Liver (tissue), 3 donors: ENCODE measurements around the gene GPRC5D.

Experiments
- CTCF ChIP-seq: fragments of 150-350 bp; IDR thresholded peaks from 2 replicates; pipeline ENCODE4 v1.5.1; 2017; ENCODE audit warnings: improper control_type of control experiment, low read depth, low read length; ENCODE audit not compliant: missing input control
- GABPA ChIP-seq, 2 donors: IDR thresholded peaks in 1 of 2; conservative IDR thresholded peaks in 1 of 2; 2 replicates each; pipeline ENCODE4 v1.6.1; 2016; ENCODE audit warnings: antibody characterized with exemption in 2 of 2, mild to moderate bottlenecking in 1 of 2, moderate library complexity in 1 of 2
- JUND ChIP-seq, 2 donors: IDR thresholded peaks; 2 replicates each; pipeline ENCODE4 v1.6.1; 2016; ENCODE audit warnings: antibody characterized with exemption in 2 of 2
- MAX ChIP-seq: IDR thresholded peaks from 2 replicates; pipeline ENCODE4 v1.6.1; 2016; ENCODE audit warnings: antibody characterized with exemption
- RAD21 ChIP-seq, 2 donors: IDR thresholded peaks; 2 replicates each; pipeline ENCODE4 v1.6.1; 2016; ENCODE audit warnings: antibody characterized with exemption in 2 of 2, mild to moderate bottlenecking in 2 of 2
- donor health status: healthy.
- donor health status: healthy.

- TF ChIP-seq CTCF (no peak), MAX (no peak), RAD21 (IDR thresholded peaks at IDR 0.05) (no peak), GABPA (IDR thresholded peaks at IDR 0.05 in 1 of 2, conservative IDR thresholded peaks at IDR 0.05 in 1 of 2) (no peak), JUND (IDR thresholded peaks at IDR 0.05) (no peak)
These were observed 49.9 kb downstream of the GPRC5D start for GRCh38 chr12:12902036-12902435.
